HFF-Myc (cell line): ENCODE data around the gene POU6F2.

Experiments
- DNase-seq: peaks from one replicate; pipeline ENCODE4 v3.0.0-alpha.2; 2011; ENCODE audit warnings: low read depth; ENCODE audit errors: extremely low read depth
- H3K4me3 ChIP-seq: replicated peaks from 2 replicates; pipeline ENCODE4 v1.5.1; 2011; ENCODE audit warnings: low read depth, mild to moderate bottlenecking, control low read depth, low read length
- CTCF ChIP-seq: IDR thresholded peaks from 2 replicates; pipeline ENCODE4 v1.5.1; 2012; ENCODE audit warnings: mild to moderate bottlenecking, low read depth, low read length, control low read depth; ENCODE audit errors: missing control alignments

The POU6F2 gene

GRCh38 chr7:39355664-39356063 lies 378.0 kb downstream of the POU6F2 start:
- no peak for TF ChIP-seq CTCF
- H3K4me3 ChIP-seq = no peak overlapping the region
- no peak for DNase-seq

- TF ChIP-seq CTCF = no peak
- DNase-seq = no peak
- no peak overlapping the region for H3K4me3 ChIP-seq
Measured at GRCh38 chr7:39356172-39356925, 378.6 kb downstream of the POU6F2 start.

GRCh38 chr7:39357648-39358047 lies 379.9 kb downstream of the POU6F2 start:
- H3K4me3 ChIP-seq = no peak overlapping the region
- DNase-seq = no peak
- TF ChIP-seq CTCF = peak; percentile 62

- TF ChIP-seq CTCF = no peak
- no peak overlapping the region for H3K4me3 ChIP-seq
- no peak for DNase-seq
Measured at GRCh38 chr7:39360038-39360437, 382.3 kb downstream of the POU6F2 start.

- H3K4me3 ChIP-seq = no peak overlapping the region
- TF ChIP-seq CTCF = no peak
- no peak for DNase-seq
Measured at GRCh38 chr7:39360766-39361165, 383.1 kb downstream of the POU6F2 start.

GRCh38 chr7:39365751-39366295 lies 388.1 kb downstream of the POU6F2 start:
- DNase-seq = no peak
- no peak for TF ChIP-seq CTCF

More at GRCh38 chr7:39365751-39366295, 388.1 kb downstream of the POU6F2 start:
- no peak overlapping the region for H3K4me3 ChIP-seq
